ENCODE results near the gene PTGDS.

DNA sequence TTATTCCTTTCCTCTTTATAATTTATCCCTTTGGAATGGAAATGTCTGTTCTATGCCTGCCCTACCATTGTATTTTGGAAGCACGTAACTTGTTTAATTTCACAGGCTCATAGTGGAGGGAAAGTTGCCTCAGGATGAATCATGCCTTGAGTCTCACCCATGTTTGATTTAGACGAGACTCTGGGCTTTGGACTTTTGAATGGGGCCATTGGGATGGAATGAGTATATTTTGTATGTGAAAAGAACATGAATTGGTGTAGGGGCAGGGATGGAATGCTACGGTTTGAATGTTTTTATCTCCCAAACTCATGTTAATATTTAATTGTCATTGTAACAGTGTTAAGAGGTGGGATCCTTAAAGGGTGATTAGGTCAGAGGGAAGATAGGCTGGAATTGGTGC is 43.0 kb upstream of the PTGDS start:
- TF ChIP-seq TARDBP (IDR thresholded peaks at IDR 0.05; ENCODE audit: borderline replicate concordance) (no peak), RCOR1 (conservative IDR thresholded peaks at IDR 0.05; ENCODE audit: low read depth, low read length) (no peak), ZNF274 (IDR thresholded peaks at IDR 0.05; ENCODE audit: insufficient read depth, insufficient read length) (no peak), ATF7 (IDR thresholded peaks at IDR 0.05; ENCODE audit: low read depth) (no peak), RB1 (IDR thresholded peaks at IDR 0.05; ENCODE audit: borderline replicate concordance) (no peak)
- TF ChIP-seq, protein P1, sequence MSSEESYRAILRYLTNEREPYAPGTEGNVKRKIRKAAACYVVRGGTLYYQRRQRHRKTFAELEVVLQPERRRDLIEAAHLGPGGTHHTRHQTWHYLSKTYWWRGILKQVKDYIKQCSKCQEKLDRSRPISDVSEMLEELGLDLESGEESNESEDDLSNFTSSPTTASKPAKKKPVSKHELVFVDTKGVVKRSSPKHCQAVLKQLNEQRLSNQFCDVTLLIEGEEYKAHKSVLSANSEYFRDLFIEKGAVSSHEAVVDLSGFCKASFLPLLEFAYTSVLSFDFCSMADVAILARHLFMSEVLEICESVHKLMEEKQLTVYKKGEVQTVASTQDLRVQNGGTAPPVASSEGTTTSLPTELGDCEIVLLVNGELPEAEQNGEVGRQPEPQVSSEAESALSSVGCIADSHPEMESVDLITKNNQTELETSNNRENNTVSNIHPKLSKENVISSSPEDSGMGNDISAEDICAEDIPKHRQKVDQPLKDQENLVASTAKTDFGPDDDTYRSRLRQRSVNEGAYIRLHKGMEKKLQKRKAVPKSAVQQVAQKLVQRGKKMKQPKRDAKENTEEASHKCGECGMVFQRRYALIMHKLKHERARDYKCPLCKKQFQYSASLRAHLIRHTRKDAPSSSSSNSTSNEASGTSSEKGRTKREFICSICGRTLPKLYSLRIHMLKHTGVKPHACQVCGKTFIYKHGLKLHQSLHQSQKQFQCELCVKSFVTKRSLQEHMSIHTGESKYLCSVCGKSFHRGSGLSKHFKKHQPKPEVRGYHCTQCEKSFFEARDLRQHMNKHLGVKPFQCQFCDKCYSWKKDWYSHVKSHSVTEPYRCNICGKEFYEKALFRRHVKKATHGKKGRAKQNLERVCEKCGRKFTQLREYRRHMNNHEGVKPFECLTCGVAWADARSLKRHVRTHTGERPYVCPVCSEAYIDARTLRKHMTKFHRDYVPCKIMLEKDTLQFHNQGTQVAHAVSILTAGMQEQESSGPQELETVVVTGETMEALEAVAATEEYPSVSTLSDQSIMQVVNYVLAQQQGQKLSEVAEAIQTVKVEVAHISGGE (CRISPR knock-in tag; IDR thresholded peaks at IDR 0.05) = no peak
